ENCODE data around the gene ISG20L2. TPM values are rescaled to one million over a fixed set of nuclear protein-coding genes. Genes with fewer than 3 reads are reported as not detected.

The ISG20L2 gene
- 38.1 to 53.1 TPM (median 40.2 TPM) in 5 replicates for total RNA-seq (2022; extraction: Qiagen RNA extraction)

GRCh38 chr1:156728599-156729462, at the start of gene ISG20L2:
TSS of gene ISG20L2 (minus strand) at chr1:156728766. CDS start at chr1:156727652, 1,114 bp downstream.

GRCh38 chr1:156767101-156767878, 38.7 kb upstream of the ISG20L2 start, which contains the start of gene PRCC:
TSS of gene PRCC (plus strand) at chr1:156767535. CDS start at chr1:156767772, 237 bp downstream.

GRCh38 chr1:156751451-156751756, 22.8 kb upstream of the ISG20L2 start, which contains the start of gene HDGF:
TSS of gene HDGF (minus strand) at chr1:156751675. CDS start at chr1:156751429, 246 bp downstream.

GRCh38 chr1:156740741-156741480, 12.3 kb upstream of the ISG20L2 start, which contains the start of gene MRPL24:
TSS of gene MRPL24 (minus strand) at chr1:156741088. CDS start at chr1:156738704, 2,384 bp downstream.

GRCh38 chr1:156727926-156728598, 504 bp downstream of the ISG20L2 start, which contains the start of gene METTL25B:
TSS of gene METTL25B (plus strand) at chr1:156728469. CDS start at chr1:156729105, 636 bp downstream.

GRCh38 chr1:156705321-156705917, 23.1 kb downstream of the ISG20L2 start, which contains the start of gene CRABP2:
TSS of gene CRABP2 (minus strand) at chr1:156705583. CDS start at chr1:156705446, 137 bp downstream.

GRCh38 chr1:156676820-156677615, 51.5 kb downstream of the ISG20L2 start, which contains the start of gene NES:
TSS of gene NES (minus strand) at chr1:156677407. CDS start at chr1:156677264, 143 bp downstream.

Other genes starting within 250 kb of the ISG20L2 start
- 24.3 to 33.5 TPM (median 30.3 TPM) in 5 replicates for gene MEF2D, start 228.0 kb downstream of the ISG20L2 start, total RNA-seq (2022; extraction: Qiagen RNA extraction)
- 13.7 to 19.1 TPM (median 15.6 TPM) in 5 replicates for gene IQGAP3, start 156.2 kb downstream of the ISG20L2 start, total RNA-seq (2022; extraction: Qiagen RNA extraction)
- gene TTC24, start 149.0 kb downstream of the ISG20L2 start, total RNA-seq (2022; extraction: Qiagen RNA extraction): not detected in 5 replicates
- gene NAXE, start 137.0 kb downstream of the ISG20L2 start, total RNA-seq (2022; extraction: Qiagen RNA extraction): 141 to 177 TPM (median 166 TPM) in 5 replicates
- gene GPATCH4, start 127.3 kb downstream of the ISG20L2 start, total RNA-seq (2022; extraction: Qiagen RNA extraction): 59.2 to 93.7 TPM (median 63.4 TPM) in 5 replicates
- 0.13 to 0.29 TPM (median 0.20 TPM) in 4 of 5 replicates, not detected in the other for gene HAPLN2, start 109.4 kb downstream of the ISG20L2 start, total RNA-seq (2022; extraction: Qiagen RNA extraction)
- gene BCAN, start 86.6 kb downstream of the ISG20L2 start, total RNA-seq (2022; extraction: Qiagen RNA extraction): 0.06 to 0.15 TPM (median 0.10 TPM) in 4 of 5 replicates, not detected in the other
- 0.97 to 1.2 TPM (median 1.1 TPM) in 5 replicates for gene NES, start 51.4 kb downstream of the ISG20L2 start, total RNA-seq (2022; extraction: Qiagen RNA extraction)
- gene CRABP2, start 23.2 kb downstream of the ISG20L2 start, total RNA-seq (2022; extraction: Qiagen RNA extraction): 7.6 to 12.4 TPM (median 7.9 TPM) in 5 replicates
- gene METTL25B, start 297 bp downstream of the ISG20L2 start, total RNA-seq (2022; extraction: Qiagen RNA extraction): 22.7 to 25.3 TPM (median 24.5 TPM) in 5 replicates
- 170 to 214 TPM (median 194 TPM) in 5 replicates for gene MRPL24, start 12.3 kb upstream of the ISG20L2 start, total RNA-seq (2022; extraction: Qiagen RNA extraction)
- gene HDGF, start 22.9 kb upstream of the ISG20L2 start, total RNA-seq (2022; extraction: Qiagen RNA extraction): 403 to 447 TPM (median 425 TPM) in 5 replicates
- gene PRCC, start 38.8 kb upstream of the ISG20L2 start, total RNA-seq (2022; extraction: Qiagen RNA extraction): 70.1 to 77.8 TPM (median 71.0 TPM) in 5 replicates
- 2.9 to 4.2 TPM (median 3.4 TPM) in 5 replicates for gene SH2D2A, start 88.1 kb upstream of the ISG20L2 start, total RNA-seq (2022; extraction: Qiagen RNA extraction)
- not detected in 5 replicates for gene INSRR, start 130.4 kb upstream of the ISG20L2 start, total RNA-seq (2022; extraction: Qiagen RNA extraction)
- gene NTRK1, start 132.1 kb upstream of the ISG20L2 start, total RNA-seq (2022; extraction: Qiagen RNA extraction): 0.10 to 0.15 TPM (median 0.13 TPM) in 5 replicates
- 6.2 to 7.7 TPM (median 7.0 TPM) in 5 replicates for gene PEAR1, start 165.0 kb upstream of the ISG20L2 start, total RNA-seq (2022; extraction: Qiagen RNA extraction)
- 0.06 to 0.19 TPM (median 0.15 TPM) in 5 replicates for gene LRRC71, start 191.9 kb upstream of the ISG20L2 start, total RNA-seq (2022; extraction: Qiagen RNA extraction)